ENCODE measurements around the gene AGAP2. TPM values are rescaled to one million over a fixed set of nuclear protein-coding genes. Genes with fewer than 3 reads are reported as not detected.

The AGAP2 gene
- total and polyA plus RNA-seq, 2 of the 13 experiments (the other 11 are each of a cell fraction or from before 2014, with no cell fraction given): 0.38 to 0.45 TPM

GRCh38 chr12:57717846-57718640, 20.5 kb downstream of the AGAP2 start:
- peaks cover 5% of the 10 kb centered on the region; the same call in 1 of the 2 replicates for H3K4me1 ChIP-seq (ENCODE audit: insufficient read depth, low read length)
- H3K36me3 ChIP-seq (replicated peaks in 1 of 2; ENCODE audit: control insufficient read depth in 1 of 2, insufficient read depth in 2 of 2, low read length in 2 of 2): peaks cover 19 to 56% of the 10 kb centered on the region in 2 experiments
- H3K4me3 ChIP-seq (replicated peaks in 1 of 3; ENCODE audit: insufficient read depth in 1 of 3, low read depth in 2 of 3, low read length in 3 of 3): no peak overlapping the region
- in situ Hi-C loops (cut with HindIII; ENCODE audit: extremely low pct_ligation_motif_present, low pct_unique_long_range_greater_than_20kb) (no loop called here), intact Hi-C loops (cut with micrococcal nuclease; ENCODE audit: unreplicated experiment) (no loop called here)
- whole genome bisulfite sequencing (ENCODE audit: low lambda C conversion rate): 96% methylated on average over 22 of the region's 22 CpGs
- no peak overlapping the region for H2AFZ ChIP-seq (ENCODE audit: low read length)
- no peaks in the 10 kb centered on the region for H3K27me3 ChIP-seq (ENCODE audit: control insufficient read depth in 1 of 2, insufficient read depth in 2 of 2, low read length in 2 of 2)
- no peak overlapping the region for H3K27ac ChIP-seq (ENCODE audit: extremely low read length, insufficient read depth, low read length)
- CTCF ChIA-PET (ENCODE audit: low intra/inter-chr PET ratio, low total read pairs): no interaction called here
- H3K4me2 ChIP-seq (ENCODE audit: low read depth, low read length): no peak overlapping the region
- POLR2A ChIA-PET: interaction anchor here (1.0 kb wide), 1 partner anchor 8 kb away, joined by 3 read pairs; no protein-coding TSS in a partner anchor
- TF ChIP-seq PRMT3 (CRISPR knock-in tag; IDR thresholded peaks at IDR 0.05; ENCODE audit: borderline replicate concordance, low read depth): no peak
- no peak for TF ChIP-seq SCMH1 (CRISPR knock-in tag; IDR thresholded peaks at IDR 0.05; ENCODE audit: borderline replicate concordance)
- TF ChIP-seq ZNF160 (CRISPR knock-in tag; IDR thresholded peaks at IDR 0.05): no peak
- no peak for TF ChIP-seq ZNF746 (CRISPR knock-in tag; IDR thresholded peaks at IDR 0.05)
- no peak for TF ChIP-seq ELF1 (CRISPR knock-in tag; IDR thresholded peaks at IDR 0.05)
- TF ChIP-seq HOXA5 (CRISPR knock-in tag; IDR thresholded peaks at IDR 0.05): no peak
- no peak for TF ChIP-seq MAFK (conservative IDR thresholded peaks at IDR 0.05 in 1 of 2, IDR thresholded peaks at IDR 0.05 in 1 of 2; ENCODE audit: low read length in 2 of 2)
- TF ChIP-seq NFAT5 (CRISPR knock-in tag; IDR thresholded peaks at IDR 0.05): no peak
- TF ChIP-seq HINFP (CRISPR knock-in tag; IDR thresholded peaks at IDR 0.05; ENCODE audit: low read depth): no peak
- no peak for TF ChIP-seq CREB3 (CRISPR knock-in tag; IDR thresholded peaks at IDR 0.05)
- DNase-seq (ENCODE audit: low spot score) (no peak), ATAC-seq (no peak), FAIRE-seq (no peak)
- H3K9me3 ChIP-seq (ENCODE audit: low read length): no peaks in the 10 kb centered on the region
- no TSS peak for BruUV-seq (replicated peaks)
- H3K9ac ChIP-seq (ENCODE audit: insufficient read depth, low read depth, low read length): no peak overlapping the region
- H4K20me1 ChIP-seq (ENCODE audit: insufficient read depth, low read length): no peaks in the 10 kb centered on the region
- H3K79me2 ChIP-seq (ENCODE audit: insufficient read depth, low read length): no peaks in the 10 kb centered on the region
